Hematopoietic multipotent progenitor cell treated with erythropoietin and hydrocortisone succinate and interleukin-3 and kit ligand, for 17 days (in vitro differentiated cells): ENCODE measurements around the gene NXN.
"Not testable (repeated sequence)": the region's sequence is repeated elsewhere in the genome, so short reads cannot be mapped to it uniquely, and the experiment has no call there.

Source experiments
- DNase-seq: peaks from one replicate; pipeline ENCODE4 v3.0.0-alpha.2; 2015; ENCODE audit warnings: low spot score

Gene NXN

GRCh38 chr17:887551-888209, 91.9 kb downstream of the NXN start:
- DNase-seq: no peak

- DNase-seq: no peak
Measured at GRCh38 chr17:885971-886571, 93.5 kb downstream of the NXN start.

DNA sequence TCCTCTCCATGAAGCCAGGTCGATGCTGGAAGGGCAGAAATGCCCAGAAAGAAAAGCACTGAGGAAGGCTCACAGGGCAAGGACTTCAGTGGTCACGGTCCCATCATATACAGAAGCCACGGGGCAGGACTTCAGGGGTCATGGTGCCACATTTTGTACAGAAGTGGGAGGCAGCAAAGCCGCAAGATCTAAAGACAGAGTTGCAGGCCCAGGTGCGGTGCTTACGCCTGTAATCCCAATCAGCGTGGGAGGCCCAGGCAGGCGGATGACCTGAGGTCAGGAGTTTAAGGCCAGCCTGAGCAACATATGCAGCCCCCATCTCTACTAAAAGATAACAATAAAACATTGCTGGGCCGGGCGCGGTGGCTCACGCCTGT, 96.0 kb downstream of the NXN start:
- no peak for DNase-seq

DNA sequence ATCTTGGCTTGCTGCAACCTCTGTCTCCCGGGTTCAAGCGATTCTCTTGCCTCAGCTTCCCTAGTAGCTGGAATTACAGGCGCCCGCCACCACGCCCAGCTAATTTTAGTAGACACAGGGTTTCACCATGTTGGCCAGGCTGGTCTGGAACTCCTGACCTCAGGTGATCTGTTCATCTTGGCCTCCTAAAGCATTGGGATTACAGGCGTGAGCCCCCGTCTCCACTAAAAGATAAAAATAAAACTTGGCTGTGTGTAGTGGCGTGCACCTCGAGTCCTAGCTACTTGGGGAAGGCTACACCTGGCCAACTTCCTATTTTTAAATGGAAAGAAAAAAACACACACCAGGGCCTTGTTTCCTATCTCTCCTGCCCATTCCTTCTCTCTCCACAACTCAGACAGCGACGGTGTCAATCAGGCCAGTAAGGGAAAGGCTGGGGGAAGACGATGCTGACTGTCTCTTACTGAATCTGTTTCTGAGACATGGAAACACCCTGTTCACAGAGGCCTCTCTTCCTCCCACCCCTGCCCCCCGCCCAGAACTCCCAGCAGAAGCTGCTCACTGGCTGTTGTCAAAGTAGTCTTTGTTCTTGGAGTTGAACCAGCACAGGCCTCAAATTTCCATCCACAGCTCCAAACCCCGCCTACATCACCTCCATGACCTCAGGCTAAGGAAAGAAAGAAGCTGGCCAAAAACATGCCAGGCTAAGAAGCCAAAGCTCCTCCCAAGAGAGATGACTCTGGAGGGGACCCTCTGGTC, 96.6 kb downstream of the NXN start:
- no peak for DNase-seq

DNA sequence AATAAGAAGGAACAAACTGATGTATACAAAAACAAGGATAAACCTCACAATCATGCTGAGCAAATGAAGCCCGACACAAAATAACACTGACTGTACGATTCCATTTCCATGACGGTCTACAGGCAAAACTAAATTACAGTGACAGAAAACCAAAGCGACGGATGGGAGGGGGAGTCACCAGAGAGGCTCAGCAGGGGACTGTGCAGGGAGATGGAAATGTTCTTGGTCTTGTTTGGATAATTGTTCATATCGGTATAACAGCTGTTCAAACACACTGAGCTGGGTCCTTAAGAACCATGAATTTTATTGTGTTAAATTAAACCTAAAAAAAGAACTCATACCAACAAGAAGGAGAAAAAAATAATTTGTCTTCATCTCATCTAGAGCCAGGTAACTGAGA, 97.8 kb downstream of the NXN start:
- no peak for DNase-seq

DNA sequence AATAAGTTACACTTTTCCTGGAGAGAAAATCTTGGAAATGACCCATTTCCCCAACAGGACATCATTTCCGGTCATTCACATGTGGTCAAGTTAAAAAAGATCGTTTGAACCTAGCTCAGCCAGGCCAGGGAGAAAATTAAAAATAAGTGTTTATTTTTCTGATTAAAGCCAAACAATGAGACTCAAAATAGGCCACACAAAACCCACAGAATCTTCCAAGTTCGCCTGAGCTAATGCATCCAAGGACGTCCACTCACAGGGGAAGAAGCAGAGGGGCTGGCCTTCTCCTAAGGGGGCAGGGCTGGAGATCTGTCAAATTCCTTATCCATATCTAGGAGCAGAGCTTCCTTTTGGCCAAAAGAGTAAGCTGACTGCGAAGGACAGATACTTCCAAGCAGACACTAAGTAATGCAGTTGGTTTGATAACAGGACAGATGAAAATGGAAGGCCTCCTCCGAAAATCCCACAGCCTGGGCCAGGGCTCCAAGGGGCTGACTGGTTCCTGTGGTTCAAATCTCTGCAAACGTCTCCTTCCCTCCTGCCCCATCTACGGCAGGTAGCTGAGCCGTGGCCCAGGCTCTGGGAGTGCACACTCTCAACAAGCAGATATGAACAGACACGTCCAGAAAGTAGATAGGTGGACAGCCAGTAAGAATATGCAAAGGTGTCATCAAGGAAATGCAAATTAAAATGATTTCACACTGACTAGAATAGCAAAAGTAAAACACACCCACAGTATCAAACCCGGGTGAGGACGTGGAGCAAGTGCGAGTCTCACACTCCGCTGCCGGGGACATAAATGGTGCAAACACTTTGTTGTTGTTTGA, 98.9 kb downstream of the NXN start:
- DNase-seq: no peak

GRCh38 chr17:879546-880442, 99.8 kb downstream of the NXN start:
- peak; percentile 56 for DNase-seq

DNA sequence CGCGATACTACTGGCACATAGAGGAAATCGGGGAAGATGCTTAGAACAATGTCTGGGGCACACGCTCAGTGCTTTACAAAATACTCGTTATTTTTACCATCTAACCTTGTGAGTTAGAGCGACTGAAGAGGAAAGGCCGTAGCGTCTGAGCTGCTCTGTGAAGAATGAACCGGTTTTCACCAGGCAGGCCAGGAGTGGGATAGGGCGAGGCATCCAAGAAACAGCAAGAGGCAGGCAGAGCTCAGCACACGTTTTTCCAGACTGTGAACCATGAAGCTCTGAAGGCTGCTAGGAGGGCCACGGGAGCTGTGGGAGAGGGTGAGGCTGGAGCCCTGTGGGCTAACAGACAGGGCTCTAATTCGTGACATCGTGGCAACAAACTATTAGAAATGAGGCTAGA, 101.9 kb downstream of the NXN start:
- DNase-seq: no peak

GRCh38 chr17:876272-876671, 103.3 kb downstream of the NXN start:
- no peak for DNase-seq

DNA sequence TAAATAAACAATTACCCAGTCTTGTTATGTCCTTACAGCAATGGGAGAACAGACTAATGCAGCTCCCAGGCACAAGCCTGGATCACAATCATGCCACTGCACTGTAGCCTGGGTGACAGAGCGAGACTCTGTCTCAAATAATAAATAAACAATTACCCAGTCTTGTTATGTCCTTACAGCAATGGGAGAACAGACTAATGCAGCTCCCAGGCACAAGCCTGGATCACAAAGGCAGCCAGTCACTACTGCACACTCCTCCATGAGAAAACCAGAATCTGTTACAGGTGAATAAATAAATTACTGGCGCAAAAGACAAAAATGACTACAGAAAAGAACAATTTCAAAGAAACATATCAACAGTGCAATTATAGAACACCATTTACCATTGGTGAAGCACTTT, 105.0 kb downstream of the NXN start:
- DNase-seq: not testable (repeated sequence)

DNA sequence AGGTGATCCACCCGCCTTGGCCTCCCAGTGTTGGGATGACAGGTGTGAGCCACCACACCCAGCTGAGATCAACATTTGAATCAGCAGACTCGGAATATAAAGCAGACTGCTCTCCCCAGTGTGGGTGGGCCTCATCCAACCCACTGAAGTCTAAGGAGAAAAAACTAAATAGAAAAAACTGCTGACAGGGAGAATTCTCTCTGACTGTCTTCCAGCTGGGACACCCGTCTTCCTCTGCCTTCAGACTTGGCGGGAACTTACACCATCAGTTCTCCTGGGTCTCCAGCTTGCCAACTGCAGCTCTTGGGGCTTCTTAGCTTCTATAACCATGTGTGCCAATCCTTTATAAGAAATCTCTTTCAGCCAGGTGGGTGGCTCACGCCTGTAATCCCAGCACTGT, 106.7 kb downstream of the NXN start:
- DNase-seq: no peak

GRCh38 chr17:871751-872519, 107.6 kb downstream of the NXN start:
- no peak for DNase-seq

- DNase-seq: no peak
Measured at GRCh38 chr17:869567-870525, 109.7 kb downstream of the NXN start.

- no peak for DNase-seq
Measured at GRCh38 chr17:869086-869485, 110.5 kb downstream of the NXN start.

DNA sequence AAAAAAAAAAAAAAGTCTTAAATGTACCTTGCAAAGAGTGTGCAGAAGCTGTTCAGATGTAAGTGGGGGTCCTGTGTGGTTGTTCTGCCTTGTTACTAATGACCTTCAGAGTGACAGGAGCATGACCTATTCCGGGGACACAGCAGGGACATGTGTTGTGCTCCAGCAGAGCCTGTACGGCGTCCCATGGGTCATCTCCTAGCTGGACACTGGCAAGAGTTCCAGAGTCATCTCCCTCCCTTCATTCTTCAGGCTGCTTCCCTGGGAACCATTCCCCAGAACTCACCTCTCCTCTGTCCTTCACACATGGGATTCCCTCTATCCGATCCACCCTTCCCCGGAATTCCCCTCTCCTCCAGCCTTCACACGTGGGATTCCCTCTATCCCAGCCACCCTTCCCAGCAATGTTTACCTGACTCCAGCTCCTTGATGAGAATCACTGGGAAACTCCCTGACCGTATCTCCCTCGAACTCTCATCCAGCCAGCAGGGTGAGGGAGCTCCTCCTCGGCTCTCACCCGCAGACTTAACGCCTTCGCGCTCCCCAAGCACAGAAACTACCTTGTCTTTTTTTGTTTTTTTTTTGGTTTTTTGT, 111.6 kb downstream of the NXN start:
- DNase-seq: no peak

DNA sequence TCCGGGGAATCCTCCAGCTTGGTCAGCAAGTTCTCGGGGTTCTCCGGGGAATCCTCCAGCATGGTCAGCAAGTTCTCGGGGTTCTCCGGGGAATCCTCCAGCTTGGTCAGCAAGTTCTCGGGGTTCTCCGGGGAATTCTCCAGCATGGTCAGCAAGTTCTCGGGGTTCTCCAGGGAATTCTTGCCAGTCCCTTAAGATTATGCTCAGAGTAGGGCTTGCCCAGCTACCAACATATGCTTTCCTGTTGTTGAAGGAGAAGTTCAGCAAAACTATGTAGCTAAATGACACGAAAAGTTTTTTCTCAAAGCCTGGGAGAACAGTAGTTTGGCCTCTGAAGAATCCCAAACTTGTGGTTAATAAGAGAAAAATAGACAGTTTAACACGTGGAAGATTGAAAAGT, 112.3 kb downstream of the NXN start:
- DNase-seq: not testable (repeated sequence)

DNA sequence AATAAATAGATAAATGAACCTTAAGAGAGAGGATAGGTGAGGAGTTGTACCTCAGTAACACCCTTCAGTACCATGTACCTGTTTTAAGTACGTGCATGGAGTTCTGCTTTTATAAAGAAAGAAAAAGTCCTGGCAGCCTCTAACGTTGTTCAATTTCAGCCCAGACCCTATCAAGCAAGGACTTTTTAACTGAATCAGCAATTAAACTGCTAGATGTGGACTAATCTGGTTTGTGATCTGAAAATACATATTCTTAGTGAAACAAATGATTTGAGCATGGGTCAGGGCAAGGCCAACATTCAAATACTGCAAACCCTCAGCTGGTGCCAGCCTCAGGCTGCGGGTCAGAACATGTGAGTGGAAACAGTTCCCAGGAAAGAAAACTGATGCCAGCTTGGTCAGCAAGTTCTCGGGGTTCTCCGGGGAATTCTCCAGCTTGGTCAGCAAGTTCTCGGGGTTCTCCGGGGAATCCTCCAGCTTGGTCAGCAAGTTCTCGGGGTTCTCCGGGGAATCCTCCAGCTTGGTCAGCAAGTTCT, 112.9 kb downstream of the NXN start:
- DNase-seq: no peak

GRCh38 chr17:864315-864714, 115.3 kb downstream of the NXN start:
- DNase-seq: no peak

- DNase-seq: no peak
Measured at GRCh38 chr17:863880-864279, 115.7 kb downstream of the NXN start.
